Heart left ventricle (tissue), 16 donors: ENCODE data around the gene TNIK. TPM values are rescaled to one million over a fixed set of nuclear protein-coding genes. Genes with fewer than 3 reads are reported as not detected.

Experiments used
- ATAC-seq, 4 donors: fragments of 200-7000 bp; cut with Tn5 transposase; one replicate each; pipeline ENCODE4 v1.9.1; 2020 to 2022; ENCODE audit warnings: moderate library complexity in 4 of 4, mild to moderate bottlenecking in 3 of 4, moderate number of reproducible peaks in 1 of 4
- DNase-seq, 5 donors: peaks; one replicate each; pipeline ENCODE4 v3.0.0-alpha.2; 2020
- H3K27ac ChIP-seq, 12 donors: fragments of 200-600 bp; sonication (generic) in 4 of 12; one replicate each; pipeline versions ENCODE4 v1.5.0 to v1.8.0; 2016 to 2022; ENCODE audit warnings: mild to moderate bottlenecking in 2 of 12
- H3K27me3 ChIP-seq, 9 donors: fragments of 200-600 bp; sonication (generic) in 2 of 9; one replicate each; pipeline versions ENCODE4 v1.5.1 to v1.8.0; 2016 to 2022; ENCODE audit warnings: mild to moderate bottlenecking in 3 of 9
- H3K36me3 ChIP-seq, 9 donors: fragments of 200-600 bp; sonication (generic) in 2 of 9; one replicate each; pipeline versions ENCODE4 v1.5.0 to v1.8.0; 2018 to 2022; ENCODE audit warnings: mild to moderate bottlenecking in 2 of 9
- H3K4me1 ChIP-seq, 12 donors: fragments of 200-600 bp; sonication (generic) in 4 of 12; one replicate each; pipeline versions ENCODE4 v1.5.0 to v1.8.0; 2016 to 2022; ENCODE audit warnings: mild to moderate bottlenecking in 3 of 12
- H3K4me3 ChIP-seq, 12 donors: fragments of 200-600 bp; sonication (generic) in 4 of 12; one replicate each; pipeline versions ENCODE4 v1.5.0 to v1.8.0; 2017 to 2022; ENCODE audit warnings: mild to moderate bottlenecking in 9 of 12, moderate library complexity in 4 of 12
- H3K9me3 ChIP-seq, 12 donors: fragments of 200-600 bp; sonication (generic) in 4 of 12; one replicate each; pipeline versions ENCODE4 v1.5.0 to v1.8.0; 2016 to 2022; ENCODE audit warnings: mild to moderate bottlenecking in 1 of 12
- CTCF ChIP-seq, 12 donors: fragments of 200-600 bp; sonication (generic) in 4 of 12; IDR thresholded peaks; one replicate each; pipeline versions ENCODE4 v1.5.0 to v1.8.0; 2018 to 2022; ENCODE audit warnings: antibody characterized with exemption in 12 of 12, mild to moderate bottlenecking in 5 of 12
- POLR2A ChIP-seq, 2 donors: fragments of 450-650 bp; IDR thresholded peaks; one replicate each; pipeline ENCODE4 v1.6.1; 2017; ENCODE audit warnings: antibody characterized with exemption in 2 of 2, mild to moderate bottlenecking in 2 of 2, moderate library complexity in 2 of 2
- WGBS, 4 donors: extraction: QIAGEN DNeasy Blood & Tissue Kit in 2 of 4; methylation state at CpG; one replicate each; pipeline versions ENCODE4 v1.1.5 to v1.1.7; 2013 to 2018; 5-methylcytosine and 5-hydroxymethylcytosine counted together
- intact Hi-C, 10 donors: fragments of 100-400 bp; cut with DNase I; formaldehyde crosslinking; loops; one replicate each; pipeline versions ENCODE4 v1.11.1 to v1.14.2; 2022
- polyA plus RNA-seq, 2 donors: library from polyadenylated mRNA; stranded (reverse); fragments of 200-250 nt; gene quantifications; one replicate each; pipeline ENCODE4 v1.2.3, GENCODE V29; 2013
- total RNA-seq, 9 donors: library from RNA; depleted of rRNA in 2 of 9; stranded (reverse); fragments of >200 nt in 2 of 9; fragmentation: NEBNext Ultra II Directional in 3 of 9; extraction: Animal tissue kit (Norgen Biotek cat#: 25700) in 3 of 9; gene quantifications; one replicate each; pipeline versions ENCODE4 v1.1.0 to v1.2.4, GENCODE V29; 2016 to 2023
- donor health status: ischemic (EF 13 %, LVEDD 7.1; RV severe dilation, severe dysfunction).
- donor health status: healthy with polysubstance abuse.
- donor health status: DM: no; HTN: yes; CAD: no.
- donor health status: DM: no; HTN: no; CAD: no.
- donor health status: ischemic (EF 25% LVEDD 6.9; RV normal size, moderate dysfunction).
- donor health status: ischemic (EF 25% LVEDD 5.7; RV mildly dilated, moderate dysfunction).
- donor health status: healthy.
- donor health status: DM: yes; HTN: yes; CAD: no.
- donor health status: ischemic (EF 35%, LVEDD 5.7; RV mildly dilated, moderate dysfunction).
- donor health status: nonischemic (EF 11% LVEDD 7.7; RV severe dilation, severe dysfunction).
- donor health status: DM: yes; HTN: yes; CAD: no.
- donor health status: PGD.
- donor health status: ischemic (EF 29% LVEDD 5.4; RV normal size, mild dysfunction).
- donor health status: nonischemic (EF 23%, LVEDD 6.1; RV moderate dilation, normal function).

The TNIK gene
- total and polyA plus RNA-seq, 11 donors, result 12.3 to 51.6 (median 32.4) TPM

GRCh38 chr3:171410186-171410585 is 50.0 kb downstream of the TNIK start:
- Histone ChIP-seq H3K27ac (no peak overlapping the region), H3K27me3 (no peaks in the 10 kb centered on the region), H3K9me3 (no peaks in the 10 kb centered on the region), H3K4me1 (peaks cover 0 to 46% (median 9%) of the 10 kb centered on the region in 12 donors), H3K4me3 (no peak overlapping the region), H3K36me3 (no peaks in the 10 kb centered on the region)
- TF ChIP-seq POLR2A (IDR thresholded peaks at IDR 0.05), result no peak
- TF ChIP-seq CTCF (IDR thresholded peaks at IDR 0.05), result no peak
- 95 to 98% (median 96%) methylated on average over 6 of the region's 6 CpGs for WGBS, 4 donors
- intact Hi-C loops, result no loop called here
- DNase-seq (no peak), ATAC-seq (no peak)

GRCh38 chr3:171407759-171408158 is 52.4 kb downstream of the TNIK start:
- intact Hi-C loops, result no loop called here
- ATAC-seq (no peak), DNase-seq (no peak)
- no peaks in the 10 kb centered on the region for H3K36me3 ChIP-seq
- H3K9me3 ChIP-seq, result no peaks in the 10 kb centered on the region
- 48 to 73% (median 57%) methylated on average over 3 of the region's 3 CpGs for WGBS, 4 donors
- peaks cover 0 to 37% (median 8%) of the 10 kb centered on the region in 12 donors for H3K4me1 ChIP-seq
- H3K27me3 ChIP-seq, result no peaks in the 10 kb centered on the region
- H3K4me3 ChIP-seq, result no peak overlapping the region
- no peak for TF ChIP-seq CTCF (IDR thresholded peaks at IDR 0.05)
- TF ChIP-seq POLR2A (IDR thresholded peaks at IDR 0.05), result no peak
- no peak overlapping the region for H3K27ac ChIP-seq

GRCh38 chr3:171404376-171404967 is 55.7 kb downstream of the TNIK start:
- ATAC-seq, result no peak
- Histone ChIP-seq H3K4me3 (no peak overlapping the region), H3K27me3 (no peaks in the 10 kb centered on the region), H3K36me3 (no peaks in the 10 kb centered on the region), H3K9me3 (no peaks in the 10 kb centered on the region), H3K4me1 (peaks cover 0 to 38% (median 8%) of the 10 kb centered on the region in 12 donors), H3K27ac (no peak overlapping the region)
- DNase-seq, result no peak
- no peak for TF ChIP-seq POLR2A (IDR thresholded peaks at IDR 0.05)
- no peak for TF ChIP-seq CTCF (IDR thresholded peaks at IDR 0.05)
- intact Hi-C loops, result no loop called here
- 29 to 40% (median 31%) methylated on average over 3 of the region's 3 CpGs for WGBS, 4 donors

- Histone ChIP-seq H3K4me1 (peaks cover 0 to 51% (median 20%) of the 10 kb centered on the region in 12 donors), H3K27ac (no peak overlapping the region), H3K36me3 (no peaks in the 10 kb centered on the region), H3K27me3 (no peaks in the 10 kb centered on the region), H3K4me3 (no peak overlapping the region), H3K9me3 (no peaks in the 10 kb centered on the region)
- TF ChIP-seq CTCF (IDR thresholded peaks at IDR 0.05) (no peak), POLR2A (IDR thresholded peaks at IDR 0.05) (no peak)
- 77 to 83% (median 79%) methylated on average over 3 of the region's 3 CpGs for WGBS, 4 donors
- ATAC-seq (no peak), DNase-seq (no peak)
- intact Hi-C loops, result no loop called here
Observed at GRCh38 chr3:171402281-171402680, 57.9 kb downstream of the TNIK start.
